ENCODE data around the gene SPDEF. TPM values are rescaled to one million over a fixed set of nuclear protein-coding genes. Genes with fewer than 3 reads are reported as not detected.

Gene SPDEF
- total and polyA plus RNA-seq, 10 of the 15 experiments (the other 5 are each of a cell fraction or from before 2014, with no cell fraction given): not detected

- Histone ChIP-seq H3K9ac (ENCODE audit: control insufficient read depth, insufficient read depth, low read length) (no peak overlapping the region), H3K9me3 (replicated peaks; ENCODE audit: control insufficient read depth, insufficient read depth, low read length) (no peaks in the 10 kb centered on the region), H3K79me2 (ENCODE audit: control insufficient read depth, insufficient read depth, low read length) (no peaks in the 10 kb centered on the region), H4K20me1 (ENCODE audit: control insufficient read depth, insufficient read depth) (no peaks in the 10 kb centered on the region), H2AFZ (ENCODE audit: control insufficient read depth, low read depth, low read length) (no peak overlapping the region), H3K36me3 (ENCODE audit: control insufficient read depth in 2 of 2, insufficient read depth in 2 of 2, low read length in 1 of 2) (no peaks in the 10 kb centered on the region), H3K27me3 (replicated peaks in 1 of 2; ENCODE audit: control insufficient read depth in 2 of 2, insufficient read depth in 2 of 2, low read length in 1 of 2) (no peaks in the 10 kb centered on the region; a peak in 1 of 4 replicates), H3K4me1 (ENCODE audit: control insufficient read depth, insufficient read depth, low read length) (no peaks in the 10 kb centered on the region), H3K4me3 (no peak overlapping the region), H3K4me2 (ENCODE audit: control insufficient read depth, insufficient read depth) (no peak overlapping the region), H3K27ac (ENCODE audit: control insufficient read depth, insufficient read depth) (no peak overlapping the region)
- no peak for DNase-seq (ENCODE audit: low read depth, low spot score)
- no peak for ATAC-seq
- in situ Hi-C loops (cut with MboI): no loop called here
- TF ChIP-seq EED (IDR thresholded peaks at IDR 0.05; ENCODE audit: low read depth): no peak
- TF ChIP-seq SIN3A (IDR thresholded peaks at IDR 0.05; ENCODE audit: low read depth, low read length): no peak
- TF ChIP-seq MLLT1 (IDR thresholded peaks at IDR 0.05): no peak
- TF ChIP-seq NBN (IDR thresholded peaks at IDR 0.05): no peak
- TF ChIP-seq MYB (IDR thresholded peaks at IDR 0.05; ENCODE audit: borderline replicate concordance, low read depth, low read length): no peak
- TF ChIP-seq SRF (IDR thresholded peaks at IDR 0.05; ENCODE audit: low read depth in 2 of 2, low read length in 2 of 2): no peak
- TF ChIP-seq IKZF1 (conservative IDR thresholded peaks at IDR 0.05): no peak
- TF ChIP-seq ZNF217 (IDR thresholded peaks at IDR 0.05): no peak
- TF ChIP-seq MTA3 (IDR thresholded peaks at IDR 0.05; ENCODE audit: borderline replicate concordance, low read length): no peak
- TF ChIP-seq CTCF (IDR thresholded peaks at IDR 0.05 in 2 of 3, conservative IDR thresholded peaks at IDR 0.05 in 1 of 3; ENCODE audit: control insufficient read depth in 2 of 3, extremely low read depth in 1 of 3, insufficient read depth in 1 of 3, low read depth in 3 of 3, low read length in 3 of 3): no peak
- no peak for TF ChIP-seq SMC3 (IDR thresholded peaks at IDR 0.05; ENCODE audit: borderline replicate concordance, low read length)
- TF ChIP-seq SMAD1 (IDR thresholded peaks at IDR 0.05; ENCODE audit: low read depth, partially characterized antibody): no peak
- TF ChIP-seq ATF7 (IDR thresholded peaks at IDR 0.05; ENCODE audit: low read depth): no peak
- no peak for TF ChIP-seq FOS (IDR thresholded peaks at IDR 0.05; ENCODE audit: borderline replicate concordance, extremely low read depth, insufficient read length)
- no peak for TF ChIP-seq PRDM15 (CRISPR knock-in tag; IDR thresholded peaks at IDR 0.05)
- TF ChIP-seq TCF3 (IDR thresholded peaks at IDR 0.05; ENCODE audit: borderline replicate concordance, insufficient read depth, low read depth, low read length): no peak
- no peak for TF ChIP-seq SREBF1 (IDR thresholded peaks at IDR 0.05; ENCODE audit: low read length)
- TF ChIP-seq PML (IDR thresholded peaks at IDR 0.05; ENCODE audit: low read length): no peak
- TF ChIP-seq POLR2A (IDR thresholded peaks at IDR 0.05; ENCODE audit: low read depth, low read length): no peak
- intact Hi-C loops (cut with micrococcal nuclease; ENCODE audit: unreplicated experiment): no loop called here
- no peak for FAIRE-seq
- ChIA-PET CTCF (no interaction called here), RAD21 (ENCODE audit: unreplicated experiment) (no interaction called here), POLR2A (no interaction called here), SMC1A (ENCODE audit: uncharacterized antibody, unreplicated experiment) (no interaction called here)
- WGBS (ENCODE audit: insufficient coverage, insufficient replicate concordance, low lambda C conversion rate, missing lambda C conversion rate): 59% methylated on average over 20 of the region's 24 CpGs
- no TSS peak for BruUV-seq (replicated peaks)
Observed at GRCh38 chr6:34520645-34521462, 35.3 kb downstream of the SPDEF start.

All from GM12878 (cell line).